ENCODE results near the gene TOMM6.

The TOMM6 gene

GRCh38 chr6:41787219-41787917 is at the start of gene TOMM6:
Gene TOMM6, plus strand, starts transcription at chr6:41787694. Its CDS starts 4 bp downstream, at chr6:41787698.
- peak; percentile 61 for DNase-seq (ENCODE audit: low read depth)

- no peak for DNase-seq (ENCODE audit: low read depth)
Measured at GRCh38 chr6:41739041-41739440, 48.5 kb upstream of the TOMM6 start.

DNA sequence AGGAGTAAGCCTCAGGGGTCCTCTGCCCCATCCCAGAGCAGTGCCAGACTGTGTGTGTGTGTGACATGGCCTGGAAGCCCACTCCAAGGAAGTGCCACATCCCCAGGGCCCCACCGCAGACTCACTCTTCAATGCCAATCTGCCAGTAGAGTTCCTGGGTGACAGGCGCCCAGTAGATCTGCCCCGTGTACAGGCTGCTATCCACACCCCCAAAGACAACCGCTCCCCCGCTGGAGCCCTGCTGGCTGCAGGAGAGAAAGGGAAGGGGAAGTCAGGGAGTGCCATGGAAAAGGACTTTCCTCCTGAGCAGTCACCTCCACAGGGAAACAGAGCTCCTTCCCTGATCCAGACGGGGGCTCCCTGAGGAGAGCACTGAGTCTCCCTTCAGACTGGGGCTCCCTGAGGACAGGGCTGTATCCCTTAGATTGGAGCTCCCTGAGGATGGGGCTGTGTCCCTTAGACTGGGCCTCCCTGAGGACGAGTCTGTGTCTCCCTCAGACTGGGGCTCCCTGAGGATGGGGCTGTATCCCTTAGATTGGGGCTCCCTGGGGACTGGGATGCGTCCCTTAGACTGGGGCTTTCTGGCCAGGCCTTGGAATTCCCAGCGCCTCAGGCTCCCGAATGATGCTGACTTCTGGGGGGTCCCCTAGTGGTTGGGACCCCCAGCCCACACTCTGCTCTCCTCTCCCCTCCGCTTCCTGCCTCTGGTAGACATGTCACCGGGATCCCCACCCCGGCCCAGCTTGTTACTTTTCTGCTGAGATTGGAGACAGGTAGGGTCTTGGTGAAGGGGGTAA is 46.9 kb upstream of the TOMM6 start:
- no peak for DNase-seq (ENCODE audit: low read depth)

DNA sequence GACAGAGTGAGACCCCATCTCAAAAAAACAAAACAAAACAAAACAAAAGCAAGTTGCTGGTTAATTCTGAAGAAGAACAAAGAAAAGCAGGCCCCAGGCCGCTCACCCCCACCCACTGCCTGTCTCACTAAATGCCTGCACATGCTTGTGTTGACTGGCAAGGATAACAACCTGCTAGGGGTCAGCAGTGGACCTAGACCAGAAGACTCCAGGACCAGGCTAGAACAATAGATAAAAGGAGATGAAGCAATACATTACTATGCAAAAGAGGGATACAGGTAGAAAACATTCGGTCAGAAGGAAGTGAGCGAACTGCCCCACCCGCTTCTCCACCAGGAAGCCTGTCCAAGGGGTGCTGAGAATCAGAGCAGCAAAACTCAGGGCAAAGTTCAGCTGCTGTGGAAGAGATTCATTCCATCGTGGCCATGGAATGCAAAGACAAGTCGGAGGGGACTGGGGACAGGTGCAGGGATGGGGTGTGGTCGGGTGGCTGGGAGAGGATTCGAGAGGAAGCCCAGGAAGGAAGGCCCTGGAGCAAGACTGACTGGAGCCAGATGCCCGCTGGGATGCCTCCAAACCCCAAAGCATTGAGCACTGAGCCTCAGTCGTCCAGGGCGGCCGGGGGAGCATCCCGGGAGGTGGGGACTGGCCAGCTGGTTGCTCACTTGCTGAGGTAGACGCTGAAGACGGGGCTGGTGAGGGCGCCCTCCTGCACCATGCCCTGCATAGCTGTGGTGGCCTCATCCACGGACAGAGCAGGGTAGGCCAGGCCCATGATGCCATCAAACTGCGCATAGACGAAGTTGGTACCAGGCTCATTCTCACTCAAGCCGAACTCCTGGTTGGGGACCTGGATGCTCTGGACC is 45.6 kb upstream of the TOMM6 start:
- DNase-seq (ENCODE audit: low read depth), result no peak

- no peak for DNase-seq (ENCODE audit: low read depth)
Measured at GRCh38 chr6:41743406-41744235, 43.9 kb upstream of the TOMM6 start.

GRCh38 chr6:41744236-41744787 is 43.2 kb upstream of the TOMM6 start:
- no peak for DNase-seq (ENCODE audit: low read depth)

- DNase-seq (ENCODE audit: low read depth), result no peak
Measured at GRCh38 chr6:41746107-41746506, 41.4 kb upstream of the TOMM6 start.

- no peak for DNase-seq (ENCODE audit: low read depth)
Measured at GRCh38 chr6:41747256-41748101, 40.0 kb upstream of the TOMM6 start, which contains the start of gene PGC. Gene PGC, minus strand, starts transcription at chr6:41747397. Its CDS starts 63 bp downstream, at chr6:41747334.

DNA sequence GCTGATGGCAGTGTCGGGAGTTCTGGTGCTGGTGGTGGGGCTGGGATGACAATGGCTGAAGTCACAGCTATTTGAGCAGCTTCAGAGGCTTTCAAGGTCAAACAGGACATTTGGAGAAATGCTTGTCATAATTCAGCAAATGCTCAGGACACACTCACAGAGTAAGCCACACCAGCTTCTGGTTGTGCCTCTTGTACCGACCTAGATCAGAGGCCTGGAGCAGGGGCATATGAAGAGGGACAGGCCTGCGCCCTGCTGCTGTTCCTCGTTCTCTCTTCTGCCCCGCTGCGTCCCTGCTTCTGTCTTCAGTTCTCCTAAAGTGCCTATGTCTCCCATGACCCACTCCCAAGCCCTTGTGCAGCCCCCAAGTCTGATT is 39.4 kb upstream of the TOMM6 start:
- DNase-seq (ENCODE audit: low read depth), result no peak

- DNase-seq (ENCODE audit: low read depth), result no peak
Measured at GRCh38 chr6:41748542-41748941, 39.0 kb upstream of the TOMM6 start.

GRCh38 chr6:41750374-41750773 is 37.1 kb upstream of the TOMM6 start:
- DNase-seq (ENCODE audit: low read depth), result no peak

DNA sequence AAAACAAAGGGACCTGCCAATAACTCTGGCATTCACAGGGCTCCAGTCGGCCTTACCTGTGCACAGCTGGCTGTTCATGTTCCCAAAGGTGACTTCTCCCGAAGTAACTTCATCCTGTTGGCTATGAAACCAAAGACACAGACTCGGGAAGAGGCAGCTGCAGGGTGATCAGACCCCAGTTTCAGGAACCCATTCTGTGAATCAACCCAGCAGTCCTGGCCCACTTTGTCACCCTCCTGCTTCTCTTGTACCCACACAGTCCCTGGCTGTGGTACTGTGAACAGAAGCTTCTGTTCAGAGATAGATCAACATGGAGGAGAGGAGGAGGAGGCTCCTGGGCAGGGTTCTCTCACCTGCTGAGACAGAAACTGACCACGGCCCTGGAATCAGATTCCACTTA is 31.6 kb upstream of the TOMM6 start:
- DNase-seq (ENCODE audit: low read depth), result no peak

- DNase-seq (ENCODE audit: low read depth), result no peak
Measured at GRCh38 chr6:41756354-41756753, 31.1 kb upstream of the TOMM6 start.

- no peak for DNase-seq (ENCODE audit: low read depth)
Measured at GRCh38 chr6:41757271-41757670, 30.2 kb upstream of the TOMM6 start.

GRCh38 chr6:41757931-41758640 is 29.4 kb upstream of the TOMM6 start:
- DNase-seq (ENCODE audit: low read depth), result no peak

- no peak for DNase-seq (ENCODE audit: low read depth)
Measured at GRCh38 chr6:41758641-41759035, 28.9 kb upstream of the TOMM6 start.

- no peak for DNase-seq (ENCODE audit: low read depth)
Measured at GRCh38 chr6:41759106-41759904, 28.2 kb upstream of the TOMM6 start.

GRCh38 chr6:41759905-41760579 is 27.5 kb upstream of the TOMM6 start:
- no peak for DNase-seq (ENCODE audit: low read depth)

Data from non-pigmented ciliary epithelial cell (primary cell).